22Rv1 (cell line): ENCODE results near the gene HPS3.

Experiments
- CTCF ChIP-seq: fragments of 450-650 bp; IDR thresholded peaks from 2 replicates; pipeline ENCODE4 v1.5.1; 2017; ENCODE audit warnings: mild to moderate bottlenecking
- ZFX ChIP-seq: fragments of 450-650 bp; IDR thresholded peaks from 2 replicates; pipeline ENCODE4 v1.6.1; 2017; ENCODE audit warnings: antibody characterized with exemption, borderline replicate concordance

DNA sequence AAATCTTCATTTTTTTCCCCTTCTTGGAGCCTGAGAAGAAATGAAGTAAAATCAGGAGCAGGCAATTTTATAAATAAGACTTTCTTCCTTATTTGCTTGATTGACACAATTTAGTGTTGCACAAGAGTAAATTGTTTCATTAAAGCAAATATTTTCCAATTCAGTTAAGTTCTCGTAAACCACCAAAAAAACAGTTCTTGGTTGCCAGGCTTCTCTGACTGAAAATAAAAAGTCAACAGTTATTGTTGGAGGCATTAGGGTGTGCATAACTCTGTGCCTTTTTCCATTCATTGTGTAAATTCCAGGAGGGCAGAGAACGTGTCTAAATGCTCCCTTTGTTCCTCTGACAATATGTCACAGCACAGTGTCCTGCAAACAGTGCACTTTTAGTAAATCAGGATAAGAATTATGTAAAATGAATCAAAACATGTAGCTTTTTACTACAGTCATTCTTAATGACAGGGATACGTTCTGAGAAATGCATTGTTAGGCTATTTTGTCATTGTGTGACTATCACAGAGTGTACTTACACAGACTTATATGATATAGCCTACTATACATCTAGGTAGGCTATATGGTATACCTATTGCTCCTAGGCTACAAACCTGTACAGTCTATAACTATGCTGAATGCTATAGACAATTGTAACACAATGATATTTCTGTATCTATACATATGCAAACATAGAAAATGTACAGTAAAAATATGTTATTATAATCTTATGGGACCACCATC lies 92.5 kb downstream of the HPS3 start, which contains the start of gene CP:
- no peak for TF ChIP-seq CTCF
- TF ChIP-seq ZFX: no peak
